ENCODE data around the gene DYNLT1. TPM values are rescaled to one million over a fixed set of nuclear protein-coding genes. Genes with fewer than 3 reads are reported as not detected.
A peak's percentile ranks its signal among the peaks of the same experiment; 100 is the strongest.

DYNLT1 gene
- total RNA-seq, 3 donors from 2014 or later (not counting 1 experiment from before 2014, with no cell fraction given), result 85.7 to 106 (median 86.8) TPM

- H3K4me3 ChIP-seq (ENCODE audit: low read length), result no peak overlapping the region
- DNase-seq (no peak), ATAC-seq (no peak)
- no peaks in the 10 kb centered on the region for H3K9me3 Mint-ChIP-seq
- H3K36me3 Mint-ChIP-seq, result peaks cover 28% of the 10 kb centered on the region
- intact Hi-C loops (cut with micrococcal nuclease), result no loop called here
- WGBS (ENCODE audit: insufficient coverage), result 100% methylated on average over 3 of the region's 3 CpGs
- H3K27me3 ChIP-seq (ENCODE audit: control insufficient read depth, insufficient read depth, low read length), result no peaks in the 10 kb centered on the region
- no peak overlapping the region for H3K27ac ChIP-seq (ENCODE audit: low read length)
- H3K36me3 ChIP-seq (ENCODE audit: control insufficient read depth, insufficient read depth, low read length), result peaks cover 72% of the 10 kb centered on the region
- H3K9me3 ChIP-seq (ENCODE audit: control insufficient read depth, insufficient read depth, low read length), result no peaks in the 10 kb centered on the region
- no peak for TF ChIP-seq CTCF (IDR thresholded peaks at IDR 0.05)
- no peaks in the 10 kb centered on the region for H3K27me3 Mint-ChIP-seq (ENCODE audit: low read depth in 2 of 2)
- H3K4me1 Mint-ChIP-seq, result peaks cover 23 to 25% of the 10 kb centered on the region in 2 donors
- H3K4me1 ChIP-seq (ENCODE audit: control insufficient read depth, insufficient read depth, low read length), result no peaks in the 10 kb centered on the region
- H3K27ac Mint-ChIP-seq, result peak overlapping the region in 1 of 2 donors; percentile 51
- H3K4me3 Mint-ChIP-seq, result no peak overlapping the region
These were observed 50.9 kb downstream of the DYNLT1 start for GRCh38 chr6:158593670-158594069.

GRCh38 chr6:158591810-158592209, 52.7 kb downstream of the DYNLT1 start:
- 92% methylated on average over 4 of the region's 4 CpGs for WGBS (ENCODE audit: insufficient coverage)
- peaks cover 20% of the 10 kb centered on the region for H3K36me3 Mint-ChIP-seq

GRCh38 chr6:158591134-158591809, 53.3 kb downstream of the DYNLT1 start:
- Mint-ChIP-seq H3K9me3 (no peaks in the 10 kb centered on the region), H3K27ac (peak overlapping the region; percentile 29 to 53), H3K4me3 (no peak overlapping the region), H3K4me1 (peaks cover 13 to 18% of the 10 kb centered on the region in 2 donors), H3K36me3 (peaks cover 15% of the 10 kb centered on the region), H3K27me3 (ENCODE audit: low read depth in 2 of 2) (no peaks in the 10 kb centered on the region)
- Histone ChIP-seq H3K36me3 (ENCODE audit: control insufficient read depth, insufficient read depth, low read length) (peaks cover 77% of the 10 kb centered on the region), H3K4me1 (ENCODE audit: control insufficient read depth, insufficient read depth, low read length) (no peaks in the 10 kb centered on the region), H3K4me3 (ENCODE audit: low read length) (no peak overlapping the region), H3K9me3 (ENCODE audit: control insufficient read depth, insufficient read depth, low read length) (no peaks in the 10 kb centered on the region), H3K27ac (ENCODE audit: low read length) (no peak overlapping the region), H3K27me3 (ENCODE audit: control insufficient read depth, insufficient read depth, low read length) (no peaks in the 10 kb centered on the region)
- TF ChIP-seq CTCF (IDR thresholded peaks at IDR 0.05), result no peak
- 89% methylated on average over 7 of the region's 7 CpGs for WGBS (ENCODE audit: insufficient coverage)
- DNase-seq (no peak), ATAC-seq (no peak)
- intact Hi-C loops (cut with micrococcal nuclease), result no loop called here

More at GRCh38 chr6:158591810-158592209, 52.7 kb downstream of the DYNLT1 start:
- no peaks in the 10 kb centered on the region for H3K27me3 ChIP-seq (ENCODE audit: control insufficient read depth, insufficient read depth, low read length)
- ATAC-seq (no peak), DNase-seq (no peak)
- H3K36me3 ChIP-seq (ENCODE audit: control insufficient read depth, insufficient read depth, low read length), result peaks cover 76% of the 10 kb centered on the region
- peak overlapping the region; percentile 29 to 53 for H3K27ac Mint-ChIP-seq
- no peak overlapping the region for H3K27ac ChIP-seq (ENCODE audit: low read length)
- TF ChIP-seq CTCF (IDR thresholded peaks at IDR 0.05), result no peak
- H3K4me3 Mint-ChIP-seq, result no peak overlapping the region
- no peaks in the 10 kb centered on the region for H3K4me1 ChIP-seq (ENCODE audit: control insufficient read depth, insufficient read depth, low read length)
- no peaks in the 10 kb centered on the region for H3K27me3 Mint-ChIP-seq (ENCODE audit: low read depth in 2 of 2)
- H3K9me3 Mint-ChIP-seq, result no peaks in the 10 kb centered on the region
- intact Hi-C loops (cut with micrococcal nuclease), result no loop called here
- no peaks in the 10 kb centered on the region for H3K9me3 ChIP-seq (ENCODE audit: control insufficient read depth, insufficient read depth, low read length)
- no peak overlapping the region for H3K4me3 ChIP-seq (ENCODE audit: low read length)
- H3K4me1 Mint-ChIP-seq, result peaks cover 17 to 18% of the 10 kb centered on the region in 2 donors

- Histone ChIP-seq H3K27me3 (ENCODE audit: control insufficient read depth, insufficient read depth, low read length) (no peaks in the 10 kb centered on the region), H3K27ac (ENCODE audit: low read length) (no peak overlapping the region), H3K9me3 (ENCODE audit: control insufficient read depth, insufficient read depth, low read length) (no peaks in the 10 kb centered on the region), H3K36me3 (ENCODE audit: control insufficient read depth, insufficient read depth, low read length) (peaks cover 82% of the 10 kb centered on the region), H3K4me1 (ENCODE audit: control insufficient read depth, insufficient read depth, low read length) (no peaks in the 10 kb centered on the region), H3K4me3 (ENCODE audit: low read length) (no peak overlapping the region)
- no peak for DNase-seq
- H3K27ac Mint-ChIP-seq, result peak overlapping the region; percentile 29 to 55
- H3K4me1 Mint-ChIP-seq, result peaks cover 13% of the 10 kb centered on the region in 2 donors
- ATAC-seq, result no peak
- no peaks in the 10 kb centered on the region for H3K9me3 Mint-ChIP-seq
- H3K27me3 Mint-ChIP-seq (ENCODE audit: low read depth in 2 of 2), result no peaks in the 10 kb centered on the region
- H3K36me3 Mint-ChIP-seq, result peaks cover 14% of the 10 kb centered on the region
- intact Hi-C loops (cut with micrococcal nuclease), result no loop called here
- no peak for TF ChIP-seq CTCF (IDR thresholded peaks at IDR 0.05)
- WGBS (ENCODE audit: insufficient coverage), result 90% methylated on average over 7 of the region's 8 CpGs
- H3K4me3 Mint-ChIP-seq, result no peak overlapping the region
These were observed 55.2 kb downstream of the DYNLT1 start for GRCh38 chr6:158589366-158589765.
